ENCODE data around the gene CAMTA1.
"Not testable (repeated sequence)": the region's sequence is repeated elsewhere in the genome, so short reads cannot be mapped to it uniquely, and the experiment has no call there.

Gene CAMTA1

GRCh38 chr1:7590426-7590790 is 805.2 kb downstream of the CAMTA1 start:
- no peak for DNase-seq (ENCODE audit: low spot score)

- DNase-seq (ENCODE audit: low spot score) = no peak
These were observed 806.3 kb downstream of the CAMTA1 start for GRCh38 chr1:7591565-7591964.

- no peak for DNase-seq (ENCODE audit: low spot score)
These were observed 807.0 kb downstream of the CAMTA1 start for GRCh38 chr1:7592120-7592798.

GRCh38 chr1:7594002-7594713 is 808.9 kb downstream of the CAMTA1 start:
- DNase-seq (ENCODE audit: low spot score) = no peak

- DNase-seq (ENCODE audit: low spot score) = no peak
These were observed 809.6 kb downstream of the CAMTA1 start for GRCh38 chr1:7594714-7595295.

- peak; percentile 58 for DNase-seq (ENCODE audit: low spot score)
These were observed 810.1 kb downstream of the CAMTA1 start for GRCh38 chr1:7595336-7595735.

GRCh38 chr1:7596126-7596965 is 811.1 kb downstream of the CAMTA1 start:
- DNase-seq (ENCODE audit: low spot score) = no peak

- not testable (repeated sequence) for DNase-seq (ENCODE audit: low spot score)
These were observed 812.8 kb downstream of the CAMTA1 start for GRCh38 chr1:7598058-7598457.

- not testable (repeated sequence) for DNase-seq (ENCODE audit: low spot score)
These were observed 819.7 kb downstream of the CAMTA1 start for GRCh38 chr1:7604906-7605305.

- no peak for DNase-seq (ENCODE audit: low spot score)
These were observed 820.8 kb downstream of the CAMTA1 start for GRCh38 chr1:7606096-7606495.

- no peak for DNase-seq (ENCODE audit: low spot score)
These were observed 821.8 kb downstream of the CAMTA1 start for GRCh38 chr1:7607097-7607496.

- no peak for DNase-seq (ENCODE audit: low spot score)
These were observed 823.5 kb downstream of the CAMTA1 start for GRCh38 chr1:7608628-7609305.

- DNase-seq (ENCODE audit: low spot score) = no peak
These were observed 824.2 kb downstream of the CAMTA1 start for GRCh38 chr1:7609311-7609994.

- no peak for DNase-seq (ENCODE audit: low spot score)
These were observed 825.0 kb downstream of the CAMTA1 start for GRCh38 chr1:7610106-7610731.

GRCh38 chr1:7610936-7611335 is 825.7 kb downstream of the CAMTA1 start:
- DNase-seq (ENCODE audit: low spot score) = no peak

- no peak for DNase-seq (ENCODE audit: low spot score)
These were observed 826.3 kb downstream of the CAMTA1 start for GRCh38 chr1:7611421-7612010.

GRCh38 chr1:7613106-7613850 is 828.0 kb downstream of the CAMTA1 start:
- no peak for DNase-seq (ENCODE audit: low spot score)

GRCh38 chr1:7613851-7614205 is 828.6 kb downstream of the CAMTA1 start:
- no peak for DNase-seq (ENCODE audit: low spot score)

- DNase-seq (ENCODE audit: low spot score) = no peak
These were observed 829.4 kb downstream of the CAMTA1 start for GRCh38 chr1:7614576-7615074.

- DNase-seq (ENCODE audit: low spot score) = no peak
These were observed 829.9 kb downstream of the CAMTA1 start for GRCh38 chr1:7615138-7615537.
